ENCODE measurements around the gene HIC1.

The HIC1 gene

GRCh38 chr17:2048805-2049204, 6.1 kb upstream of the HIC1 start:
- no peak for DNase-seq

DNA sequence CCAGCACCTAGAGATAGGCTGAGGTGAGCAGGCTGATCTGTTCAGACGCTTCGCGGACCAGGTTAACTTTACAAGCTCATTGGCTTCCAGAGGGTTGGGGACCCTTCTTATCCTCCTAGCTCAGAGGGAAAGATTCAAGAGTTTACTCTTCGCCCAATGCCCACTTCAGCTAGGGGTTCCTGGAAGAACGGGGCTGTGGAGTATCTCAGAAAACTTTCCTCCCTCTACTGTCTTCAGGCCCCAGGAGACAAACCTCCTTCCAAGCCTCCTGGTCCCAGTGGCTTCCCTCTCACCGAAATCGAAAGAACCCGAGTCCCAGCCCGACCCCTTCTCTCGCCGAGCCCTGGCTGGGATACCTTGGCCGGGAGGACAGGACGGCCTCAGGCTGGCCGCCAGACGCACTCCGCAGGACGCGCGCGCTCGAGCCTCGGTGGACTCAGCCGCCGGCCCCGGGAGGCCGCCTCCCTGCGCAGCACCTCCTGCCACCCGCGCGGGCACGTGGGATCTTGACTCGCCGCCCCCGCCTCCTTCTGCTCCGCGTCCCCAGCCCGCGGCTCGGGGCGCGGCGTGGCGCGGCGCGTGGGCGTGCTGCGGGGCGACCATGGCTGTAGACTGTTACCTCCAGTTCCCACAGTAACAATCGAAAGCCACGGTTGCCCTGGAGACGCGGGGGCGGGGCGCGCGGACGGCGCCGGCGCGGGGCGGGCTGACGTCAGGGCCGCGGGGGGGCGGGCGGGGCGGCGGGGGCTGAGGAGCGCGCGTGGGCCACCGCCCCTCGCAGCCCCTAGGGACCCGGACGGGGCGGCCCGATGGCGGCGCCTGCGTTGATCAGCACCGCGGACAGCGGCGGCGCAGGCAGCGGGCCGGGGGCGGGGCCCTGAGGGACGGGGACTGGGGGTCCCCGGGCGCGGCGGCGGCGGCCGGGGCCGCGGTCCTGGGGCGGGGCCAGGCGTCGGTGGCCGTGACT, 5.3 kb upstream of the HIC1 start:
- peak; percentile 92 for DNase-seq

DNA sequence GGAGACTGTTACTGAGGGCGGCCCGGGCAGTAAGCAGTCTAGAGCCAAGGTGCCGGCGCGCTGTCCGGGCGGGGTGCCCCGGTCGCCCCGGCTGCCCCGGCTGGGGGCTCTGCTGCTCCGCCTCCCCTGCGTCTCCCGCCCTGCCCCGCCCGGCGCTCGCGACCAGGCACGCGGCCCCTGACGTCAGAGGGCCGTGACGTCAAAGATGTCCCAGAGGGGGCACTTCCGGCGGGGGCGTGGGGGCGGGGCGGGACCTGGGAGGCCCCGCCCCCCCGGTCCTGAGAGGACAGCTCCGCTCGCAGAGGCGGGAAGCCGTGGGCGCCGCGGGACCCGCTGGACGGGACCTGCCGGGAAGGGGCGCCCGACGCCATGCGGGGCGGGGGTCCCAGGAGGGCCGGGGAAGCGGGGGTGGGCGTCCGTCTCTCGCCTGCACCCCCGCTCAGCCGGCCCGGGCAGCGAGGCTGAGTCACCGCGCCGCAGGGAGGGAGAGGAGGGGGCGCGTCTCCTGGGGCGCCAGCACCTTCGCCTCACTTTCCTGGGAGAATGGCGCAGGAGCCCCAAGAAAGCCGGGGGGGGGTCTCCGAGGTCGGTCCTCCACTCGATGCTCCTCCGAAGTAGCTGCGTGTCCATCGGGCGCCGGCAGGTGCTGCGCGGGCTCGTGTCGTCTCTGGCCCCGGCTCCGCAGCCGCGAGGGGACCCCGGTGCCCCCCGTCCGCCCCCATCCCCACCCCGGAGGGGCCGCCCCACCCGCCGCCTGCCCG, 4.4 kb upstream of the HIC1 start:
- peak; percentile 76 to 78 for DNase-seq

DNA sequence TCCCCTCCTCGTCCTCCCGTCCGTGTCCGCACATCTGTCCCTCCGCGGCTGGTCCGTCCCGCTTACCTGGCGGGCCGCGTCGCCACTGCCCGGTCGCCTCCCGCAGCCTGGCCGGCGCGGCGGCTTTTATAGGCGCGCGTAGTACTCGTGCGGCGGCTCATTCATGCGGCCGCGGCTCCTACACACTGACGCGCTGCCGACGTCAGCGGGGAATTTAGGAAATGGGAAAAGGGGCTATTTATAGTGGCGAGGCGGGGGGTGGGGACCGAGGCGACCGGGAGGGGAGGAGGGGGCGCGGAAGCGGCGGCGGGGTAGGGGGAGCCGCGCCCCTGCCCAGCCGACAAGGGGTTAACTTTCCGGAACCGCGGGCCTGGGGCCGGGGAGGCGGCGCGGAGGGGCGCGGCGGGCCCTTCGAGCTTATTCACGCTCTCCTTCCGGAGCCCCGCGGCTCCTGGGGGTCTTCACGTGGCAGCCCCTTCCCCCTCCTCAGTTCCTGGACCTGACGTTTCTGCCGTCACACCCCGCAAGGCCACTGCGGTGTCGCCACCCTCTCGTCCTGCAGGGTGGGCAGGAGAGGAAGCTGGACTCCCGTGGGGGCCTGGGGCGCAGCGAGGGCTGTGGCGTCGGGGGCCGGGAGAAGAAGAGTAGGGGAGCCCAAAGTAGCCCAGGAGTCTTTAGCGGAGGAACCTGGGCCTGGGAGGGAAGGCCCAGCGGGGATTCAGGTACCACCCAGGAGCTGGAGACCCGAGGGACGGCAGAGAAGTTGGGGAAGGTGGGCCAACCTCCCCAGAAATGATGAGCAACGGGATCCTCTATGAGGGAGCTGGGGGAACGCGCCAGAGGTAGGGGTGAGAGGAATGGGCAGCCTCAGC, 3.6 kb upstream of the HIC1 start:
- DNase-seq: no peak

- no peak for DNase-seq
Observed at GRCh38 chr17:2051933-2052559, 2.9 kb upstream of the HIC1 start.

GRCh38 chr17:2053380-2054261, 1.3 kb upstream of the HIC1 start:
- DNase-seq: peak; percentile 76 to 82

- DNase-seq: no peak
Observed at GRCh38 chr17:2054262-2054511, 716 bp upstream of the HIC1 start.

- peak; percentile 46 to 48 for DNase-seq
Observed at GRCh38 chr17:2055292-2056205, 646 bp downstream of the HIC1 start.

DNA sequence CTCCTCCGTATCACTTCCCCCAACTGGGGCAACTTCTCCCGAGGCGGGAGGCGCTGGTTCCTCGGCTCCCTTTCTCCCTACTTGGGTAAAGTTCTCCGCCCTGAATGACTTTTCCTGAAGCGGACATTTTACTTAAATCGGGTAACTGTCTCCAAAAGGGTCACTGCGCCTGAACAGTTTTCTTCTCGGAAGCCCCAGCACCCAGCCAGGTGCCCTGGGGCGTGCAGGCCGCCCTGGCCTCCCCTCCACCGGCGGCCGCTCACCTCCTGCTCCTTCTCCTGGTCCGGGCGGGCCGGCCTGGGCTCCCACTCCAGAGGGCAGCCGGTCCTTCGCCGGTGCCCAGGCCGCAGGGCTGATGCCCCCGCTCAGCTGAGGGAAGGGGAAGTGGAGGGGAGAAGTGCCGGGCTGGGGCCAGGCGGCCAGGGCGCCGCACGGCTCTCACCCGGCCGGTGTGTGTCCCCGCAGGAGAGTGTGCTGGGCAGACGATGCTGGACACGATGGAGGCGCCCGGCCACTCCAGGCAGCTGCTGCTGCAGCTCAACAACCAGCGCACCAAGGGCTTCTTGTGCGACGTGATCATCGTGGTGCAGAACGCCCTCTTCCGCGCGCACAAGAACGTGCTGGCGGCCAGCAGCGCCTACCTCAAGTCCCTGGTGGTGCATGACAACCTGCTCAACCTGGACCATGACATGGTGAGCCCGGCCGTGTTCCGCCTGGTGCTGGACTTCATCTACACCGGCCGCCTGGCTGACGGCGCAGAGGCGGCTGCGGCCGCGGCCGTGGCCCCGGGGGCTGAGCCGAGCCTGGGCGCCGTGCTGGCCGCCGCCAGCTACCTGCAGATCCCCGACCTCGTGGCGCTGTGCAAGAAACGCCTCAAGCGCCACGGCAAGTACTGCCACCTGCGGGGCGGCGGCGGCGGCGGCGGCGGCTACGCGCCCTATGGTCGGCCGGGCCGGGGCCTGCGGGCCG, 1.6 kb downstream of the HIC1 start:
- DNase-seq: peak; percentile 53 to 63

- no peak for DNase-seq
Observed at GRCh38 chr17:2057175-2057759, 2.4 kb downstream of the HIC1 start.

- DNase-seq: no peak
Observed at GRCh38 chr17:2057760-2058585, 3.1 kb downstream of the HIC1 start.

- peak; percentile 57 to 60 for DNase-seq
Observed at GRCh38 chr17:2058586-2059546, 4.0 kb downstream of the HIC1 start.

- no peak for DNase-seq
Observed at GRCh38 chr17:2059547-2060384, 4.9 kb downstream of the HIC1 start.

DNA sequence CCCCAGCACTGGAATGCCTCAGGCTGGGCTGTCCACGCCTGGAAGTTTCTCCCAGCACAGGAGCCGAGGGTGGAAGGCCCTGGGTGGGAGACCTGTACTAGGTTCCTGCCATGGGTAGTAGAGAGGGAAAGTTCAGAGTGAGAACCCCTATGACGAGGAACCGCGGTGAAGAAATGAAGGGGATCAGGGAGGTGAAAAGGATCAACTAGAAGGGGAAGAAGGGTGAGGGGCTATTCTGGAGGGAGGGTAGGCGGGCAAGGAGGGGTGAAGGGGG, 5.4 kb downstream of the HIC1 start:
- DNase-seq: no peak

GRCh38 chr17:2060681-2061440, 6.0 kb downstream of the HIC1 start:
- no peak for DNase-seq
